HEK293 (cell line): ENCODE measurements around the gene ZNF280D.

Source experiments
- TCF7L2 ChIP-seq: IDR thresholded peaks from 2 replicates; pipeline ENCODE4 v1.6.1; 2011; ENCODE audit warnings: low read depth, mild to moderate bottlenecking, inconsistent platforms, low read length, moderate library complexity, borderline replicate concordance
- ZNF292 ChIP-seq: fragments of 450-650 bp; formaldehyde crosslinking; IDR thresholded peaks from 2 replicates; pipeline ENCODE4 v1.5.1; 2016; ENCODE audit warnings: low read depth, missing biosample characterization, missing genetic modification characterization, borderline replicate concordance
- ZNF416 ChIP-seq: fragments of 450-650 bp; formaldehyde crosslinking; IDR thresholded peaks from 2 replicates; pipeline ENCODE4 v1.5.1; 2016; ENCODE audit warnings: missing biosample characterization, missing genetic modification characterization
- ZNF791 ChIP-seq: fragments of 450-650 bp; formaldehyde crosslinking; IDR thresholded peaks from 2 replicates; pipeline ENCODE4 v1.5.1; 2016; ENCODE audit warnings: missing biosample characterization, missing genetic modification characterization
- TF ChIP-seq, protein P1 (sequence below): fragments of 450-650 bp; formaldehyde crosslinking; IDR thresholded peaks from 2 replicates; pipeline ENCODE4 v1.5.1; 2016; ENCODE audit warnings: missing biosample characterization, missing genetic modification characterization

DNA sequence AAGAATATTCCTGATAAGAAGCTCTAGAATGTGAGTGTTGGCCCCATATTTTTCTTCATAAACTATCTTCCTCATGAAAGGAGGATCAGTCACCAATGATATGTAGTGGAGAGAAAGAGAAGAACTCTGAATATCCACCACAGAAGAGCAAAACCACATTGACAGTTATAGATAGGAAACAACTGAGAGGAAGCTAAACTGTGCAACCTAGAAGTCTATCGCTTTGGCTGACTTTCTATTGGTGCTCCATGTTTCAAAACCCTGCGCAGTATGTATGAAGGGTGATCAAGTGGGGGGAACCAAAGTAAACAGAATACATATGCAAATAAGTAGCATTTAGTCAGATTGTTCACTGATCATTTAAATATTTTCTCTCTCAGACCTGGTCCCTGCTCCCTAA lies 41.0 kb upstream of the ZNF280D start:
- TF ChIP-seq TCF7L2, result no peak
- no peak for TF ChIP-seq ZNF292 (tag by site-specific recombination)
- TF ChIP-seq, protein P1, sequence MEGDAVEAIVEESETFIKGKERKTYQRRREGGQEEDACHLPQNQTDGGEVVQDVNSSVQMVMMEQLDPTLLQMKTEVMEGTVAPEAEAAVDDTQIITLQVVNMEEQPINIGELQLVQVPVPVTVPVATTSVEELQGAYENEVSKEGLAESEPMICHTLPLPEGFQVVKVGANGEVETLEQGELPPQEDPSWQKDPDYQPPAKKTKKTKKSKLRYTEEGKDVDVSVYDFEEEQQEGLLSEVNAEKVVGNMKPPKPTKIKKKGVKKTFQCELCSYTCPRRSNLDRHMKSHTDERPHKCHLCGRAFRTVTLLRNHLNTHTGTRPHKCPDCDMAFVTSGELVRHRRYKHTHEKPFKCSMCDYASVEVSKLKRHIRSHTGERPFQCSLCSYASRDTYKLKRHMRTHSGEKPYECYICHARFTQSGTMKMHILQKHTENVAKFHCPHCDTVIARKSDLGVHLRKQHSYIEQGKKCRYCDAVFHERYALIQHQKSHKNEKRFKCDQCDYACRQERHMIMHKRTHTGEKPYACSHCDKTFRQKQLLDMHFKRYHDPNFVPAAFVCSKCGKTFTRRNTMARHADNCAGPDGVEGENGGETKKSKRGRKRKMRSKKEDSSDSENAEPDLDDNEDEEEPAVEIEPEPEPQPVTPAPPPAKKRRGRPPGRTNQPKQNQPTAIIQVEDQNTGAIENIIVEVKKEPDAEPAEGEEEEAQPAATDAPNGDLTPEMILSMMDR (tag by site-specific recombination), result no peak
- TF ChIP-seq ZNF416 (tag by site-specific recombination), result no peak
- no peak for TF ChIP-seq ZNF791
